ENCODE measurements around the gene APOLD1.
"Not testable (repeated sequence)": the region's sequence is repeated elsewhere in the genome, so short reads cannot be mapped to it uniquely, and the experiment has no call there.

The APOLD1 gene

GRCh38 chr12:12810553-12811021 is 25.1 kb downstream of the APOLD1 start:
- no peak for DNase-seq

- DNase-seq, result no peak
These were observed 25.9 kb downstream of the APOLD1 start for GRCh38 chr12:12811343-12811742.

GRCh38 chr12:12812174-12812573 is 26.7 kb downstream of the APOLD1 start:
- no peak for DNase-seq

GRCh38 chr12:12812618-12813119 is 27.2 kb downstream of the APOLD1 start:
- DNase-seq, result no peak

- peak; percentile 36 for DNase-seq
These were observed 28.0 kb downstream of the APOLD1 start, which contains the start of gene DDX47 for GRCh38 chr12:12813120-12814101. Gene DDX47 (plus strand): TSS chr12:12813346. CDS start chr12:12813368, 22 bp downstream.

- DNase-seq, result no peak
These were observed 32.2 kb downstream of the APOLD1 start for GRCh38 chr12:12817616-12818015.

- DNase-seq, result no peak
These were observed 33.2 kb downstream of the APOLD1 start for GRCh38 chr12:12818701-12819100.

GRCh38 chr12:12819221-12819620 is 33.8 kb downstream of the APOLD1 start:
- DNase-seq, result no peak

- no peak for DNase-seq
These were observed 34.4 kb downstream of the APOLD1 start for GRCh38 chr12:12819752-12820311.

GRCh38 chr12:12820376-12820775 is 34.9 kb downstream of the APOLD1 start:
- not testable (repeated sequence) for DNase-seq

GRCh38 chr12:12821975-12822374 is 36.5 kb downstream of the APOLD1 start:
- DNase-seq, result no peak

GRCh38 chr12:12822886-12823285 is 37.4 kb downstream of the APOLD1 start:
- no peak for DNase-seq

- no peak for DNase-seq
These were observed 37.8 kb downstream of the APOLD1 start for GRCh38 chr12:12823300-12823699.

- no peak for DNase-seq
These were observed 38.4 kb downstream of the APOLD1 start for GRCh38 chr12:12823811-12824210.

GRCh38 chr12:12835378-12836146 is 50.1 kb downstream of the APOLD1 start:
- no peak for DNase-seq

- no peak for DNase-seq
These were observed 51.1 kb downstream of the APOLD1 start for GRCh38 chr12:12836571-12836970.

GRCh38 chr12:12837025-12837812 is 51.8 kb downstream of the APOLD1 start:
- DNase-seq, result no peak

- DNase-seq, result no peak
These were observed 52.3 kb downstream of the APOLD1 start for GRCh38 chr12:12837813-12838153.

- DNase-seq, result no peak
These were observed 53.5 kb downstream of the APOLD1 start for GRCh38 chr12:12839003-12839395.

GRCh38 chr12:12839439-12839838 is 54.0 kb downstream of the APOLD1 start:
- not testable (repeated sequence) for DNase-seq

- no peak for DNase-seq
These were observed 54.6 kb downstream of the APOLD1 start for GRCh38 chr12:12839873-12840579.

GRCh38 chr12:12840580-12840899 is 55.1 kb downstream of the APOLD1 start:
- no peak for DNase-seq

Measured in KG1 (cell line).